ENCODE measurements around the gene TSPEAR. TPM values are rescaled to one million over a fixed set of nuclear protein-coding genes. Genes with fewer than 3 reads are reported as not detected.

The TSPEAR gene
- total and polyA plus RNA-seq, 2 donors (not counting 1 experiment from before 2014, with no cell fraction given), result not detected

GRCh38 chr21:44466996-44467858, 244.1 kb downstream of the TSPEAR start:
- no peak overlapping the region for H2AFZ ChIP-seq (ENCODE audit: insufficient read depth, low read depth, low read length, poor library complexity, severe bottlenecking)
- H3K4me2 ChIP-seq (replicated peaks; ENCODE audit: low read depth, low read length, poor library complexity, severe bottlenecking), result no peak overlapping the region
- CTCF ChIA-PET, result no interaction called here
- H4K20me1 ChIP-seq (ENCODE audit: control insufficient read depth, insufficient read depth, low read length, poor library complexity, severe bottlenecking), result no peaks in the 10 kb centered on the region
- POLR2A ChIA-PET, result no interaction called here
- H3K27me3 ChIP-seq (replicated peaks in 1 of 4; ENCODE audit: control extremely low read depth in 1 of 4, control insufficient read depth in 3 of 4, insufficient read depth in 4 of 4, low read length in 3 of 4), result no peaks in the 10 kb centered on the region
- no peaks in the 10 kb centered on the region for H3K4me1 Mint-ChIP-seq
- H3K4me3 ChIP-seq (ENCODE audit: control extremely low read depth in 1 of 5, extremely low read depth in 1 of 5, insufficient read depth in 1 of 5, low read depth in 2 of 5, low read length in 4 of 5), result no peak overlapping the region
- no peak for DNase-seq
- H3K79me2 ChIP-seq (ENCODE audit: control insufficient read depth, insufficient read depth, low read length), result no peaks in the 10 kb centered on the region
- H3K27me3 Mint-ChIP-seq, result no peaks in the 10 kb centered on the region
- H3K9me3 ChIP-seq (ENCODE audit: control extremely low read depth in 1 of 3, control insufficient read depth in 2 of 3, insufficient read depth in 1 of 3, low read length in 2 of 3), result no peaks in the 10 kb centered on the region
- no peak for TF ChIP-seq CTCF (IDR thresholded peaks at IDR 0.05)
- no peak for TF ChIP-seq EZH2 (IDR thresholded peaks at IDR 0.05; ENCODE audit: borderline replicate concordance, insufficient read depth, low read depth, low read length, poor library complexity, severe bottlenecking)
- no peaks in the 10 kb centered on the region for H3K9me3 Mint-ChIP-seq (ENCODE audit: insufficient read depth)
- H3K36me3 ChIP-seq (replicated peaks in 1 of 2; ENCODE audit: control extremely low read depth in 1 of 2, control insufficient read depth in 1 of 2, extremely low read depth in 1 of 2, insufficient read depth in 2 of 2, low read length in 1 of 2), result no peaks in the 10 kb centered on the region
- 91% methylated on average over 35 of the region's 36 CpGs for WGBS (ENCODE audit: insufficient coverage)
- no peak overlapping the region for H3K4me3 Mint-ChIP-seq
- no peak overlapping the region for H3K27ac ChIP-seq (ENCODE audit: low read length in 2 of 2)
- no peaks in the 10 kb centered on the region for H3K4me1 ChIP-seq (ENCODE audit: control insufficient read depth in 2 of 2, insufficient read depth in 2 of 2, low read length in 2 of 2)
- intact Hi-C loops (cut with micrococcal nuclease), result no loop called here
- no peak overlapping the region for H3K27ac Mint-ChIP-seq
- no peak overlapping the region for H3K9ac ChIP-seq (ENCODE audit: low read length)
- no peak for ATAC-seq (ENCODE audit: low read depth)

DNA sequence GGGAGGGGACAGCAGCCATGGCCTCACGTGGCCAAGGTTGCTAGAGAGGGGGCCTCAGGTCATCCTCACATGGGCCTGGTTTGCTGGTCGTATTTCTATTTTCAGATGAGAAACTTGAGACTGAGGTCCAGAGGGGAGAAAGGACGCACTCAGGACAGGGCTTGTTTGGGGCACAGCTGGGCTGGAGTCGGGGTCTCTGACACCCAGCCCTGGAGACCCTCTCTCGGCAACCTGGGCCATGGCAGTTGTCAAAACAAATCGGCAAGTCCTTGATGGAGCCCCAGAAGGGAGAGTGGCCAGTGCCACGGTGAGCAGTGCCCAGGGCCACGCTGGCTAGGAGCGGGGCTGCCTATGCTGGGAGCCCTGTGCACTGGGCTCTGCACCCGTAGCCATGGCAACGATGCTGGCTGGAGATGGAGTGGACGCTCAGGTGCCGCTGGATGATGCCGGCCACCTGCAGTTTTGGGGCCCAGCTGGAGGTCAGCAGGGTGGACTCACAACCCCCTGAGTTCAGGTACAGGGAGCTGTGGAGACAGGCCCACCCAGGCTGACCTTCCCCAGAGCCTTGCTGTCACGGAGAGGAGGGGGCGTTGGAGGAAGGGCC, 244.9 kb downstream of the TSPEAR start:
- H3K9ac ChIP-seq (ENCODE audit: low read length), result no peak overlapping the region
- no peak for ATAC-seq (ENCODE audit: low read depth)
- ChIA-PET POLR2A (no interaction called here), CTCF (no interaction called here)
- H3K27ac Mint-ChIP-seq, result no peak overlapping the region
- no peaks in the 10 kb centered on the region for H3K4me1 Mint-ChIP-seq
- H2AFZ ChIP-seq (ENCODE audit: insufficient read depth, low read depth, low read length, poor library complexity, severe bottlenecking), result no peak overlapping the region
- no peak overlapping the region for H3K4me2 ChIP-seq (replicated peaks; ENCODE audit: low read depth, low read length, poor library complexity, severe bottlenecking)
- H3K27me3 ChIP-seq (replicated peaks in 1 of 4; ENCODE audit: control extremely low read depth in 1 of 4, control insufficient read depth in 3 of 4, insufficient read depth in 4 of 4, low read length in 3 of 4), result no peaks in the 10 kb centered on the region
- no peaks in the 10 kb centered on the region for H3K9me3 ChIP-seq (ENCODE audit: control extremely low read depth in 1 of 3, control insufficient read depth in 2 of 3, insufficient read depth in 1 of 3, low read length in 2 of 3)
- no peaks in the 10 kb centered on the region for H3K36me3 ChIP-seq (replicated peaks in 1 of 2; ENCODE audit: control extremely low read depth in 1 of 2, control insufficient read depth in 1 of 2, extremely low read depth in 1 of 2, insufficient read depth in 2 of 2, low read length in 1 of 2)
- no peaks in the 10 kb centered on the region for H3K4me1 ChIP-seq (ENCODE audit: control insufficient read depth in 2 of 2, insufficient read depth in 2 of 2, low read length in 2 of 2)
- TF ChIP-seq CTCF (IDR thresholded peaks at IDR 0.05) (no peak), EZH2 (IDR thresholded peaks at IDR 0.05; ENCODE audit: borderline replicate concordance, insufficient read depth, low read depth, low read length, poor library complexity, severe bottlenecking) (no peak)
- WGBS (ENCODE audit: insufficient coverage), result 94% methylated on average over 16 of the region's 16 CpGs
- no peak overlapping the region for H3K4me3 ChIP-seq (ENCODE audit: control extremely low read depth in 1 of 5, extremely low read depth in 1 of 5, insufficient read depth in 1 of 5, low read depth in 2 of 5, low read length in 4 of 5)
- no peaks in the 10 kb centered on the region for H4K20me1 ChIP-seq (ENCODE audit: control insufficient read depth, insufficient read depth, low read length, poor library complexity, severe bottlenecking)
- no peaks in the 10 kb centered on the region for H3K79me2 ChIP-seq (ENCODE audit: control insufficient read depth, insufficient read depth, low read length)
- intact Hi-C loops (cut with micrococcal nuclease), result no loop called here
- no peak overlapping the region for H3K27ac ChIP-seq (ENCODE audit: low read length in 2 of 2)
- no peak for DNase-seq
- H3K27me3 Mint-ChIP-seq, result no peaks in the 10 kb centered on the region
- no peaks in the 10 kb centered on the region for H3K9me3 Mint-ChIP-seq (ENCODE audit: insufficient read depth)
- no peak overlapping the region for H3K4me3 Mint-ChIP-seq

All from B cell (primary cell).